ENCODE data around the gene CASKIN1. TPM values are rescaled to one million over a fixed set of nuclear protein-coding genes. Genes with fewer than 3 reads are reported as not detected.

Gene CASKIN1
- polyA plus RNA-seq, 6 donors from 2014 or later = not detected

GRCh38 chr16:2177101-2177500, 19.3 kb downstream of the CASKIN1 start:
- no peaks in the 10 kb centered on the region for H3K27me3 Mint-ChIP-seq

GRCh38 chr16:2176047-2176446, 20.4 kb downstream of the CASKIN1 start:
- Mint-ChIP-seq H3K4me1 (no peaks in the 10 kb centered on the region), H3K36me3 (peaks cover 0 to 7% of the 10 kb centered on the region in 2 donors), H3K27me3 (no peaks in the 10 kb centered on the region), H3K4me3 (peak overlapping the region in 1 of 8 donors; percentile 29), H3K9me3 (no peaks in the 10 kb centered on the region), H3K27ac (no peak overlapping the region)
- DNase-seq (no peak), ATAC-seq (ENCODE audit: low read depth in 2 of 2) (no peak)

More at GRCh38 chr16:2177101-2177500, 19.3 kb downstream of the CASKIN1 start:
- H3K4me3 Mint-ChIP-seq = no peak overlapping the region
- H3K4me1 Mint-ChIP-seq = no peaks in the 10 kb centered on the region
- no peaks in the 10 kb centered on the region for H3K9me3 Mint-ChIP-seq
- H3K27ac Mint-ChIP-seq = no peak overlapping the region
- DNase-seq = no peak
- ATAC-seq (ENCODE audit: low read depth in 2 of 2) = no peak
- peaks cover 0 to 7% of the 10 kb centered on the region in 2 donors for H3K36me3 Mint-ChIP-seq

- no peaks in the 10 kb centered on the region for H3K9me3 Mint-ChIP-seq
- H3K27ac Mint-ChIP-seq = no peak overlapping the region
- H3K4me3 Mint-ChIP-seq = no peak overlapping the region
- no peaks in the 10 kb centered on the region for H3K4me1 Mint-ChIP-seq
- peaks cover 0 to 7% of the 10 kb centered on the region in 2 donors for H3K36me3 Mint-ChIP-seq
- ATAC-seq (ENCODE audit: low read depth in 2 of 2) (no peak), DNase-seq (no peak)
- no peaks in the 10 kb centered on the region for H3K27me3 Mint-ChIP-seq
These were observed 21.0 kb downstream of the CASKIN1 start for GRCh38 chr16:2175454-2175853.

GRCh38 chr16:2174396-2175131, 21.8 kb downstream of the CASKIN1 start:
- no peaks in the 10 kb centered on the region for H3K27me3 Mint-ChIP-seq
- ATAC-seq (ENCODE audit: low read depth in 2 of 2) = no peak

GRCh38 chr16:2173916-2174315, 22.5 kb downstream of the CASKIN1 start:
- Mint-ChIP-seq H3K36me3 (peaks cover 0 to 7% of the 10 kb centered on the region in 2 donors), H3K9me3 (no peaks in the 10 kb centered on the region)
- no peak for ATAC-seq (ENCODE audit: low read depth in 2 of 2)

More at GRCh38 chr16:2174396-2175131, 21.8 kb downstream of the CASKIN1 start:
- Mint-ChIP-seq H3K27ac (peak overlapping the region in 1 of 6 donors; percentile 42), H3K4me3 (no peak overlapping the region), H3K4me1 (no peaks in the 10 kb centered on the region), H3K36me3 (peaks cover 0 to 7% of the 10 kb centered on the region in 2 donors), H3K9me3 (no peaks in the 10 kb centered on the region)
- no peak for DNase-seq

GRCh38 chr16:2173366-2173765, 23.0 kb downstream of the CASKIN1 start:
- H3K4me3 Mint-ChIP-seq = no peak overlapping the region
- H3K36me3 Mint-ChIP-seq = peaks cover 0 to 7% of the 10 kb centered on the region in 2 donors
- ATAC-seq (ENCODE audit: low read depth in 2 of 2) (no peak), DNase-seq (no peak)
- H3K9me3 Mint-ChIP-seq = no peaks in the 10 kb centered on the region
- no peak overlapping the region for H3K27ac Mint-ChIP-seq
- H3K27me3 Mint-ChIP-seq = no peaks in the 10 kb centered on the region
- no peaks in the 10 kb centered on the region for H3K4me1 Mint-ChIP-seq

More at GRCh38 chr16:2173916-2174315, 22.5 kb downstream of the CASKIN1 start:
- Mint-ChIP-seq H3K4me1 (no peaks in the 10 kb centered on the region), H3K4me3 (no peak overlapping the region), H3K27ac (peak overlapping the region in 1 of 6 donors; percentile 79), H3K27me3 (no peaks in the 10 kb centered on the region)
- no peak for DNase-seq

GRCh38 chr16:2172688-2173335, 23.6 kb downstream of the CASKIN1 start:
- H3K4me3 Mint-ChIP-seq = no peak overlapping the region
- no peak for DNase-seq
- no peak overlapping the region for H3K27ac Mint-ChIP-seq
- H3K36me3 Mint-ChIP-seq = peaks cover 0 to 7% of the 10 kb centered on the region in 2 donors
- no peak for ATAC-seq (ENCODE audit: low read depth in 2 of 2)
- H3K4me1 Mint-ChIP-seq = peaks cover 0 to 3% (median 0%) of the 10 kb centered on the region in 3 donors
- H3K27me3 Mint-ChIP-seq = no peaks in the 10 kb centered on the region
- no peaks in the 10 kb centered on the region for H3K9me3 Mint-ChIP-seq

- H3K36me3 Mint-ChIP-seq = peaks cover 0 to 7% of the 10 kb centered on the region in 2 donors
- H3K9me3 Mint-ChIP-seq = no peaks in the 10 kb centered on the region
- H3K4me3 Mint-ChIP-seq = no peak overlapping the region
- ATAC-seq (ENCODE audit: low read depth in 2 of 2) (no peak), DNase-seq (no peak)
- H3K27me3 Mint-ChIP-seq = no peaks in the 10 kb centered on the region
- peaks cover 0 to 3% (median 0%) of the 10 kb centered on the region in 3 donors for H3K4me1 Mint-ChIP-seq
- H3K27ac Mint-ChIP-seq = no peak overlapping the region
These were observed 24.7 kb downstream of the CASKIN1 start for GRCh38 chr16:2171601-2172178.

GRCh38 chr16:2170587-2171435, 25.6 kb downstream of the CASKIN1 start:
- no peak overlapping the region for H3K27ac Mint-ChIP-seq

GRCh38 chr16:2170080-2170479, 26.3 kb downstream of the CASKIN1 start:
- no peak overlapping the region for H3K4me3 Mint-ChIP-seq
- ATAC-seq (ENCODE audit: low read depth in 2 of 2) = no peak
- H3K4me1 Mint-ChIP-seq = peaks cover 0 to 3% (median 0%) of the 10 kb centered on the region in 3 donors
- no peaks in the 10 kb centered on the region for H3K27me3 Mint-ChIP-seq
- peaks cover 0 to 7% of the 10 kb centered on the region in 2 donors for H3K36me3 Mint-ChIP-seq
- no peaks in the 10 kb centered on the region for H3K9me3 Mint-ChIP-seq
- no peak for DNase-seq
- H3K27ac Mint-ChIP-seq = no peak overlapping the region

More at GRCh38 chr16:2170587-2171435, 25.6 kb downstream of the CASKIN1 start:
- Mint-ChIP-seq H3K36me3 (peaks cover 0 to 7% of the 10 kb centered on the region in 2 donors), H3K4me1 (peaks cover 0 to 3% (median 0%) of the 10 kb centered on the region in 3 donors), H3K9me3 (no peaks in the 10 kb centered on the region), H3K27me3 (no peaks in the 10 kb centered on the region), H3K4me3 (no peak overlapping the region)
- ATAC-seq (ENCODE audit: low read depth in 2 of 2) (no peak), DNase-seq (no peak)

GRCh38 chr16:2167068-2167638, 29.3 kb downstream of the CASKIN1 start:
- Mint-ChIP-seq H3K36me3 (no peaks in the 10 kb centered on the region), H3K9me3 (no peaks in the 10 kb centered on the region), H3K4me3 (no peak overlapping the region), H3K27me3 (no peaks in the 10 kb centered on the region), H3K27ac (no peak overlapping the region), H3K4me1 (peaks cover 0 to 3% (median 0%) of the 10 kb centered on the region in 3 donors)
- DNase-seq = no peak
- ATAC-seq (ENCODE audit: low read depth in 2 of 2) = no peak

- ATAC-seq (ENCODE audit: low read depth in 2 of 2) (no peak), DNase-seq (no peak)
- no peak overlapping the region for H3K27ac Mint-ChIP-seq
- H3K36me3 Mint-ChIP-seq = no peaks in the 10 kb centered on the region
- no peaks in the 10 kb centered on the region for H3K27me3 Mint-ChIP-seq
- peaks cover 0 to 3% (median 0%) of the 10 kb centered on the region in 3 donors for H3K4me1 Mint-ChIP-seq
- H3K9me3 Mint-ChIP-seq = no peaks in the 10 kb centered on the region
- no peak overlapping the region for H3K4me3 Mint-ChIP-seq
These were observed 29.9 kb downstream of the CASKIN1 start for GRCh38 chr16:2166263-2167067.
